Activated B cell treated with CpG ODN at 0.5 μM for 24 hours (primary cell): Measurements from ENCODE around the gene FARP1. TPM values are rescaled to one million over a fixed set of nuclear protein-coding genes. Genes with fewer than 3 reads are reported as not detected.

Source experiments
- ATAC-seq: fragments of 200-7000 bp; cut with Tn5 transposase; one replicate; pipeline ENCODE4 v1.10.0; 2021; ENCODE audit warnings: low read depth, mild to moderate bottlenecking, moderate library complexity
- CTCF ChIA-PET: fragments of 350-600 bp; sonication (Branson Sonifier 250); formaldehyde crosslinking; loops from one replicate; lab custom pipeline; 2021; ENCODE audit warnings: antibody characterized with exemption; lab: Charles Lee
- POLR2A ChIA-PET: fragments of 350-600 bp; sonication (Branson Sonifier 250); formaldehyde crosslinking; loops from one replicate; lab custom pipeline; 2021; ENCODE audit warnings: antibody characterized with exemption; lab: Charles Lee
- DNase-seq: peaks from one replicate; pipeline ENCODE4 v3.0.0; 2022
- H3K27ac Mint-ChIP-seq: one replicate; pipeline ENCODE4 v1.8.0; 2020; ENCODE audit warnings: mixed read lengths
- H3K27me3 Mint-ChIP-seq: one replicate; pipeline ENCODE4 v1.8.0; 2021; ENCODE audit warnings: mixed read lengths
- H3K36me3 Mint-ChIP-seq: one replicate; pipeline ENCODE4 v1.8.0; 2021; ENCODE audit warnings: low read depth, mixed read lengths
- H3K4me1 Mint-ChIP-seq: one replicate; pipeline ENCODE4 v1.8.0; 2021; ENCODE audit warnings: mixed read lengths
- H3K4me3 Mint-ChIP-seq: one replicate; pipeline ENCODE4 v1.8.0; 2020; ENCODE audit warnings: mild to moderate bottlenecking, mixed read lengths
- H3K9me3 Mint-ChIP-seq: one replicate; pipeline ENCODE4 v1.8.0; 2020; ENCODE audit warnings: mixed read lengths
- CTCF ChIP-seq: fragments of 200-600 bp; IDR thresholded peaks from one replicate; pipeline ENCODE4 v1.8.0; 2022; ENCODE audit warnings: antibody characterized with exemption, mild to moderate bottlenecking
- intact Hi-C: fragments of 100-400 bp; cut with micrococcal nuclease; formaldehyde crosslinking; loops from one replicate; pipeline ENCODE4 v1.15.1; 2024
- total RNA-seq: library from RNA; stranded (reverse); gene quantifications from 2 replicates; pipeline ENCODE4 v1.2.3, GENCODE V29; 2022

Gene FARP1
- total RNA-seq, 1 donor from 2014 or later = 2.1 TPM

- POLR2A ChIA-PET = no interaction called here
- DNase-seq = no peak
- no peak for TF ChIP-seq CTCF
- H3K9me3 Mint-ChIP-seq = no peaks in the 10 kb centered on the region
- CTCF ChIA-PET = no interaction called here
- H3K4me3 Mint-ChIP-seq = no peak overlapping the region
- H3K27me3 Mint-ChIP-seq = peaks cover 11% of the 10 kb centered on the region
- intact Hi-C loops = no loop called here
- no peak overlapping the region for H3K27ac Mint-ChIP-seq
- H3K36me3 Mint-ChIP-seq = no peaks in the 10 kb centered on the region
- ATAC-seq = no peak
- H3K4me1 Mint-ChIP-seq = no peaks in the 10 kb centered on the region
Observed at GRCh38 chr13:98174307-98174706, 31.4 kb downstream of the FARP1 start.

GRCh38 chr13:98175043-98175442 is 32.1 kb downstream of the FARP1 start:
- CTCF ChIA-PET = no interaction called here
- Mint-ChIP-seq H3K27me3 (peaks cover 10% of the 10 kb centered on the region), H3K27ac (no peak overlapping the region), H3K4me1 (no peaks in the 10 kb centered on the region), H3K9me3 (no peaks in the 10 kb centered on the region), H3K36me3 (no peaks in the 10 kb centered on the region), H3K4me3 (no peak overlapping the region)
- no peak for TF ChIP-seq CTCF
- ATAC-seq (no peak), DNase-seq (no peak)
- POLR2A ChIA-PET = no interaction called here
- intact Hi-C loops = no loop called here

- CTCF ChIA-PET = no interaction called here
- no peak overlapping the region for H3K4me3 Mint-ChIP-seq
- no peak for TF ChIP-seq CTCF
- POLR2A ChIA-PET = no interaction called here
- no peaks in the 10 kb centered on the region for H3K36me3 Mint-ChIP-seq
- no peaks in the 10 kb centered on the region for H3K4me1 Mint-ChIP-seq
- no peak for DNase-seq
- H3K27me3 Mint-ChIP-seq = peaks cover 8% of the 10 kb centered on the region
- ATAC-seq = no peak
- intact Hi-C loops = no loop called here
- no peak overlapping the region for H3K27ac Mint-ChIP-seq
- H3K9me3 Mint-ChIP-seq = no peaks in the 10 kb centered on the region
Observed at GRCh38 chr13:98175823-98176222, 32.9 kb downstream of the FARP1 start.

GRCh38 chr13:98176777-98177608 is 34.1 kb downstream of the FARP1 start, which contains the start of gene RNF113B:
Gene RNF113B (minus strand): TSS chr13:98177269. CDS start chr13:98177236, 33 bp downstream.
- intact Hi-C loops = no loop called here
- Mint-ChIP-seq H3K36me3 (no peaks in the 10 kb centered on the region), H3K4me3 (no peak within 1 kb of the TSS), H3K27me3 (peaks cover 6% of the 10 kb centered on the region), H3K4me1 (no peaks in the 10 kb centered on the region), H3K9me3 (no peaks in the 10 kb centered on the region), H3K27ac (no peak within 1 kb of the TSS)
- POLR2A ChIA-PET = no interaction called here
- ATAC-seq (no peak), DNase-seq (no peak)
- TF ChIP-seq CTCF = no peak
- CTCF ChIA-PET = no interaction called here

- ATAC-seq = no peak
- TF ChIP-seq CTCF = no peak
- DNase-seq = no peak
- no peak overlapping the region for H3K27ac Mint-ChIP-seq
- no peaks in the 10 kb centered on the region for H3K9me3 Mint-ChIP-seq
- CTCF ChIA-PET = no interaction called here
- H3K36me3 Mint-ChIP-seq = no peaks in the 10 kb centered on the region
- H3K27me3 Mint-ChIP-seq = peaks cover 3% of the 10 kb centered on the region
- H3K4me3 Mint-ChIP-seq = no peak overlapping the region
- intact Hi-C loops = no loop called here
- POLR2A ChIA-PET = no interaction called here
- H3K4me1 Mint-ChIP-seq = no peaks in the 10 kb centered on the region
Observed at GRCh38 chr13:98180092-98180491, 37.2 kb downstream of the FARP1 start.
